H9 (cell line): ENCODE data around the gene DPCD. TPM values are rescaled to one million over a fixed set of nuclear protein-coding genes. Genes with fewer than 3 reads are reported as not detected.

Experiments
- DNase-seq: peaks from one replicate; pipeline ENCODE4 v3.0.0-alpha.2; 2017
- H2AFZ ChIP-seq: one replicate; pipeline ENCODE4 v1.6.1; 2013; ENCODE audit warnings: mild to moderate bottlenecking, low read length, control low read depth, moderate library complexity
- H2AK5ac ChIP-seq: 2 replicates; pipeline ENCODE4 v1.6.1; 2013; ENCODE audit warnings: low read length, control low read depth, mixed read lengths; ENCODE audit not compliant: insufficient read length
- H2BK120ac ChIP-seq: one replicate; pipeline ENCODE4 v1.6.1; 2013; ENCODE audit warnings: low read depth, mild to moderate bottlenecking, low read length, control low read depth, inconsistent platforms; ENCODE audit not compliant: poor library complexity, severe bottlenecking
- H2BK12ac ChIP-seq: 2 replicates; pipeline ENCODE4 v1.6.1; 2013; ENCODE audit warnings: low read length, control low read depth, mixed read lengths, low read depth; ENCODE audit not compliant: insufficient read length
- H2BK15ac ChIP-seq: 2 replicates; pipeline ENCODE4 v1.6.1; 2013; ENCODE audit warnings: low read depth, low read length, control low read depth
- H2BK20ac ChIP-seq: one replicate; pipeline ENCODE4 v1.6.1; 2013; ENCODE audit warnings: low read depth, mild to moderate bottlenecking, low read length, control low read depth, inconsistent platforms; ENCODE audit not compliant: poor library complexity, severe bottlenecking
- H2BK5ac ChIP-seq: 2 replicates; pipeline ENCODE4 v1.6.1; 2013; ENCODE audit warnings: low read length, control low read depth, mixed read lengths; ENCODE audit not compliant: insufficient read length
- H3K14ac ChIP-seq: 2 replicates; pipeline ENCODE4 v1.6.1; 2013; ENCODE audit warnings: low read length, control low read depth; ENCODE audit not compliant: insufficient read depth
- H3K18ac ChIP-seq: 2 replicates; pipeline ENCODE4 v1.6.1; 2013; ENCODE audit warnings: low read depth, mild to moderate bottlenecking, mixed read lengths, low read length, control low read depth; ENCODE audit not compliant: insufficient read length
- H3K23ac ChIP-seq: 2 replicates; pipeline ENCODE4 v1.6.1; 2013; ENCODE audit warnings: low read length, control low read depth, mixed read lengths, low read depth; ENCODE audit not compliant: insufficient read length
- H3K23me2 ChIP-seq: 2 replicates; pipeline ENCODE4 v1.6.1; 2013; ENCODE audit warnings: low read depth, mild to moderate bottlenecking, mixed read lengths, low read length, control low read depth; ENCODE audit not compliant: insufficient read length, poor library complexity, severe bottlenecking
- H3K27ac ChIP-seq: 2 replicates; pipeline ENCODE4 v1.5.1; 2013; ENCODE audit warnings: low read length, control low read depth, mixed read lengths, low read depth; ENCODE audit not compliant: insufficient read length
- H3K27me3 ChIP-seq: 2 replicates; pipeline ENCODE4 v1.6.1; 2013; ENCODE audit warnings: low read length, control low read depth, inconsistent platforms; ENCODE audit not compliant: insufficient read depth
- H3K4ac ChIP-seq: 2 replicates; pipeline ENCODE4 v1.6.1; 2013; ENCODE audit warnings: low read depth, mild to moderate bottlenecking, control low read depth, inconsistent platforms, low read length, moderate library complexity
- H3K4me1 ChIP-seq: 2 replicates; pipeline ENCODE4 v1.6.1; 2013; ENCODE audit warnings: low read length, control low read depth, inconsistent platforms; ENCODE audit not compliant: insufficient read depth
- H3K4me2 ChIP-seq: 2 replicates; pipeline ENCODE4 v1.6.1; 2013; ENCODE audit warnings: low read length, control low read depth, mixed read lengths; ENCODE audit not compliant: insufficient read length, insufficient read depth
- H3K56ac ChIP-seq: 2 replicates; pipeline ENCODE4 v1.6.1; 2013; ENCODE audit warnings: low read depth, mild to moderate bottlenecking, mixed read lengths, low read length, control low read depth; ENCODE audit not compliant: insufficient read length
- H3K79me1 ChIP-seq: 2 replicates; pipeline ENCODE4 v1.6.1; 2013; ENCODE audit warnings: low read depth, mild to moderate bottlenecking, moderate library complexity, low read length, control low read depth, inconsistent platforms; ENCODE audit not compliant: insufficient read depth, poor library complexity, severe bottlenecking
- H3K79me2 ChIP-seq: 2 replicates; pipeline ENCODE4 v1.6.1; 2013; ENCODE audit warnings: low read length, control low read depth, inconsistent platforms; ENCODE audit not compliant: insufficient read depth
- H3K9ac ChIP-seq: 2 replicates; pipeline ENCODE4 v1.6.1; 2013; ENCODE audit warnings: low read length, control low read depth, mixed read lengths; ENCODE audit not compliant: insufficient read length; ENCODE audit errors: extremely low read depth
- H3K9me3 ChIP-seq: one replicate; pipeline ENCODE4 v1.6.1; 2013; ENCODE audit warnings: low read depth, low read length, inconsistent platforms; ENCODE audit not compliant: control insufficient read depth
- H3T11ph ChIP-seq: one replicate; pipeline ENCODE4 v1.6.1; 2013; ENCODE audit warnings: mild to moderate bottlenecking, low read length, control low read depth, inconsistent platforms
- H4K20me1 ChIP-seq: one replicate; pipeline ENCODE4 v1.6.1; 2013; ENCODE audit not compliant: control insufficient read depth, insufficient read length, insufficient read depth
- H4K5ac ChIP-seq: 2 replicates; pipeline ENCODE4 v1.6.1; 2013; ENCODE audit warnings: low read depth, mild to moderate bottlenecking, mixed read lengths, low read length, control low read depth; ENCODE audit not compliant: insufficient read length
- H4K8ac ChIP-seq: replicated peaks from 2 replicates; pipeline ENCODE4 v1.6.1; 2013; ENCODE audit warnings: low read length, control low read depth, mixed read lengths, low read depth; ENCODE audit not compliant: insufficient read length
- H4K91ac ChIP-seq: 2 replicates; pipeline ENCODE4 v1.6.1; 2013; ENCODE audit warnings: low read depth, mild to moderate bottlenecking, moderate library complexity, mixed read lengths, low read length, control low read depth; ENCODE audit not compliant: insufficient read length
- H3K27ac Mint-ChIP-seq, 3 experiments: 2 replicates in 2 of 3; 3 replicates in 1 of 3; pipeline ENCODE4 v1.8.0; 2020 to 2021; ENCODE audit warnings: mixed read lengths in 3 of 3, mild to moderate bottlenecking in 1 of 3, moderate library complexity in 1 of 3
- H3K27me3 Mint-ChIP-seq: 2 replicates; pipeline ENCODE4 v1.8.0; 2021; ENCODE audit warnings: low read depth, mild to moderate bottlenecking, moderate library complexity, mixed read lengths
- H3K36me3 Mint-ChIP-seq, 3 experiments: 2 replicates in 2 of 3; 3 replicates in 1 of 3; pipeline ENCODE4 v1.8.0; 2020 to 2021; ENCODE audit warnings: low read depth in 3 of 3, mixed read lengths in 3 of 3; ENCODE audit not compliant: insufficient read depth in 1 of 3
- H3K4me1 Mint-ChIP-seq, 2 experiments: 2 replicates each; pipeline ENCODE4 v1.8.0; 2020; ENCODE audit warnings: mixed read lengths in 2 of 2
- H3K4me3 Mint-ChIP-seq, 2 experiments: 2 replicates in 1 of 2; 3 replicates in 1 of 2; pipeline ENCODE4 v1.8.0; 2020 to 2021; ENCODE audit warnings: mild to moderate bottlenecking in 2 of 2, mixed read lengths in 2 of 2, moderate library complexity in 1 of 2
- H3K9me3 Mint-ChIP-seq, 2 experiments: 2 replicates in 1 of 2; 3 replicates in 1 of 2; pipeline ENCODE4 v1.8.0; 2020; ENCODE audit warnings: mild to moderate bottlenecking in 2 of 2, mixed read lengths in 2 of 2, moderate library complexity in 1 of 2
- CTCF ChIP-seq: fragments of 200-600 bp; sonication (generic); conservative IDR thresholded peaks from 3 replicates; pipeline ENCODE4 v1.8.0; 2021; ENCODE audit warnings: antibody characterized with exemption, mild to moderate bottlenecking
- WGBS: extraction: QIAGEN DNeasy Blood & Tissue Kit; methylation state at CpG from one replicate; pipeline ENCODE4 v1.1.7; 2013; ENCODE audit warnings: missing lambda C conversion rate, low lambda C conversion rate, mixed read lengths; ENCODE audit not compliant: insufficient read length; ENCODE audit errors: extremely low coverage; 5-methylcytosine and 5-hydroxymethylcytosine counted together
- total RNA-seq: library from RNA; stranded (reverse); gene quantifications from 2 replicates; pipeline ENCODE4 v1.2.1, GENCODE V29; 2021

Gene DPCD
- total RNA-seq, 1 experiment from 2014 or later = 21.8 TPM

- no CpG with 5 or more reads among the region's 14 CpGs for WGBS
- Histone ChIP-seq H3T11ph (no peak overlapping the region), H3K4me1 (no peaks in the 10 kb centered on the region), H3K23me2 (no peaks in the 10 kb centered on the region), H3K56ac (no peak overlapping the region), H3K18ac (no peak overlapping the region), H2BK20ac (no peak overlapping the region), H2BK5ac (no peak overlapping the region), H4K91ac (no peak overlapping the region), H3K4ac (no peak overlapping the region), H4K20me1 (no peaks in the 10 kb centered on the region), H3K27me3 (no peaks in the 10 kb centered on the region), H3K23ac (no peak overlapping the region), H3K79me1 (no peaks in the 10 kb centered on the region), H4K5ac (no peak overlapping the region), H2BK12ac (no peak overlapping the region), H2BK15ac (no peak overlapping the region), H3K27ac (no peak overlapping the region), H3K9ac (no peak overlapping the region), H2BK120ac (no peak overlapping the region), H2AFZ (no peak overlapping the region), H3K9me3 (no peaks in the 10 kb centered on the region), H4K8ac (no peak overlapping the region), H3K4me2 (no peak overlapping the region), H2AK5ac (no peak overlapping the region), H3K14ac (no peak overlapping the region), H3K79me2 (no peaks in the 10 kb centered on the region)
- TF ChIP-seq CTCF = no peak
- Mint-ChIP-seq H3K36me3 (no peaks in the 10 kb centered on the region; a peak in 1 of 7 replicates), H3K27ac (no peak overlapping the region), H3K9me3 (no peaks in the 10 kb centered on the region), H3K4me3 (no peak overlapping the region), H3K4me1 (peaks cover 21 to 39% of the 10 kb centered on the region in 2 experiments), H3K27me3 (no peaks in the 10 kb centered on the region; the same call in 1 of the 2 replicates)
- DNase-seq = no peak
These were observed 9.2 kb downstream of the DPCD start for GRCh38 chr10:101597091-101597900.
